H9 (cell line): Measurements from ENCODE around the gene CAMTA1. TPM values are rescaled to one million over a fixed set of nuclear protein-coding genes. Genes with fewer than 3 reads are reported as not detected.

Experiments used
- DNase-seq: peaks from one replicate; pipeline ENCODE4 v3.0.0-alpha.2; 2017
- H2AFZ ChIP-seq: one replicate; pipeline ENCODE4 v1.6.1; 2013; ENCODE audit warnings: mild to moderate bottlenecking, low read length, control low read depth, moderate library complexity
- H2AK5ac ChIP-seq: 2 replicates; pipeline ENCODE4 v1.6.1; 2013; ENCODE audit warnings: low read length, control low read depth, mixed read lengths; ENCODE audit not compliant: insufficient read length
- H2BK120ac ChIP-seq: one replicate; pipeline ENCODE4 v1.6.1; 2013; ENCODE audit warnings: low read depth, mild to moderate bottlenecking, low read length, control low read depth, inconsistent platforms; ENCODE audit not compliant: poor library complexity, severe bottlenecking
- H2BK12ac ChIP-seq: 2 replicates; pipeline ENCODE4 v1.6.1; 2013; ENCODE audit warnings: low read length, control low read depth, mixed read lengths, low read depth; ENCODE audit not compliant: insufficient read length
- H2BK15ac ChIP-seq: 2 replicates; pipeline ENCODE4 v1.6.1; 2013; ENCODE audit warnings: low read depth, low read length, control low read depth
- H2BK20ac ChIP-seq: one replicate; pipeline ENCODE4 v1.6.1; 2013; ENCODE audit warnings: low read depth, mild to moderate bottlenecking, low read length, control low read depth, inconsistent platforms; ENCODE audit not compliant: poor library complexity, severe bottlenecking
- H2BK5ac ChIP-seq: 2 replicates; pipeline ENCODE4 v1.6.1; 2013; ENCODE audit warnings: low read length, control low read depth, mixed read lengths; ENCODE audit not compliant: insufficient read length
- H3K14ac ChIP-seq: 2 replicates; pipeline ENCODE4 v1.6.1; 2013; ENCODE audit warnings: low read length, control low read depth; ENCODE audit not compliant: insufficient read depth
- H3K18ac ChIP-seq: 2 replicates; pipeline ENCODE4 v1.6.1; 2013; ENCODE audit warnings: low read depth, mild to moderate bottlenecking, mixed read lengths, low read length, control low read depth; ENCODE audit not compliant: insufficient read length
- H3K23ac ChIP-seq: 2 replicates; pipeline ENCODE4 v1.6.1; 2013; ENCODE audit warnings: low read length, control low read depth, mixed read lengths, low read depth; ENCODE audit not compliant: insufficient read length
- H3K23me2 ChIP-seq: 2 replicates; pipeline ENCODE4 v1.6.1; 2013; ENCODE audit warnings: low read depth, mild to moderate bottlenecking, mixed read lengths, low read length, control low read depth; ENCODE audit not compliant: insufficient read length, poor library complexity, severe bottlenecking
- H3K27ac ChIP-seq: 2 replicates; pipeline ENCODE4 v1.5.1; 2013; ENCODE audit warnings: low read length, control low read depth, mixed read lengths, low read depth; ENCODE audit not compliant: insufficient read length
- H3K27me3 ChIP-seq: 2 replicates; pipeline ENCODE4 v1.6.1; 2013; ENCODE audit warnings: low read length, control low read depth, inconsistent platforms; ENCODE audit not compliant: insufficient read depth
- H3K4ac ChIP-seq: 2 replicates; pipeline ENCODE4 v1.6.1; 2013; ENCODE audit warnings: low read depth, mild to moderate bottlenecking, control low read depth, inconsistent platforms, low read length, moderate library complexity
- H3K4me1 ChIP-seq: 2 replicates; pipeline ENCODE4 v1.6.1; 2013; ENCODE audit warnings: low read length, control low read depth, inconsistent platforms; ENCODE audit not compliant: insufficient read depth
- H3K4me2 ChIP-seq: 2 replicates; pipeline ENCODE4 v1.6.1; 2013; ENCODE audit warnings: low read length, control low read depth, mixed read lengths; ENCODE audit not compliant: insufficient read length, insufficient read depth
- H3K56ac ChIP-seq: 2 replicates; pipeline ENCODE4 v1.6.1; 2013; ENCODE audit warnings: low read depth, mild to moderate bottlenecking, mixed read lengths, low read length, control low read depth; ENCODE audit not compliant: insufficient read length
- H3K79me1 ChIP-seq: 2 replicates; pipeline ENCODE4 v1.6.1; 2013; ENCODE audit warnings: low read depth, mild to moderate bottlenecking, moderate library complexity, low read length, control low read depth, inconsistent platforms; ENCODE audit not compliant: insufficient read depth, poor library complexity, severe bottlenecking
- H3K79me2 ChIP-seq: 2 replicates; pipeline ENCODE4 v1.6.1; 2013; ENCODE audit warnings: low read length, control low read depth, inconsistent platforms; ENCODE audit not compliant: insufficient read depth
- H3K9ac ChIP-seq: 2 replicates; pipeline ENCODE4 v1.6.1; 2013; ENCODE audit warnings: low read length, control low read depth, mixed read lengths; ENCODE audit not compliant: insufficient read length; ENCODE audit errors: extremely low read depth
- H3K9me3 ChIP-seq: one replicate; pipeline ENCODE4 v1.6.1; 2013; ENCODE audit warnings: low read depth, low read length, inconsistent platforms; ENCODE audit not compliant: control insufficient read depth
- H3T11ph ChIP-seq: one replicate; pipeline ENCODE4 v1.6.1; 2013; ENCODE audit warnings: mild to moderate bottlenecking, low read length, control low read depth, inconsistent platforms
- H4K20me1 ChIP-seq: one replicate; pipeline ENCODE4 v1.6.1; 2013; ENCODE audit not compliant: control insufficient read depth, insufficient read length, insufficient read depth
- H4K5ac ChIP-seq: 2 replicates; pipeline ENCODE4 v1.6.1; 2013; ENCODE audit warnings: low read depth, mild to moderate bottlenecking, mixed read lengths, low read length, control low read depth; ENCODE audit not compliant: insufficient read length
- H4K8ac ChIP-seq: replicated peaks from 2 replicates; pipeline ENCODE4 v1.6.1; 2013; ENCODE audit warnings: low read length, control low read depth, mixed read lengths, low read depth; ENCODE audit not compliant: insufficient read length
- H4K91ac ChIP-seq: 2 replicates; pipeline ENCODE4 v1.6.1; 2013; ENCODE audit warnings: low read depth, mild to moderate bottlenecking, moderate library complexity, mixed read lengths, low read length, control low read depth; ENCODE audit not compliant: insufficient read length
- H3K27ac Mint-ChIP-seq, 3 experiments: 2 replicates in 2 of 3; 3 replicates in 1 of 3; pipeline ENCODE4 v1.8.0; 2020 to 2021; ENCODE audit warnings: mixed read lengths in 3 of 3, mild to moderate bottlenecking in 1 of 3, moderate library complexity in 1 of 3
- H3K27me3 Mint-ChIP-seq: 2 replicates; pipeline ENCODE4 v1.8.0; 2021; ENCODE audit warnings: low read depth, mild to moderate bottlenecking, moderate library complexity, mixed read lengths
- H3K36me3 Mint-ChIP-seq, 3 experiments: 2 replicates in 2 of 3; 3 replicates in 1 of 3; pipeline ENCODE4 v1.8.0; 2020 to 2021; ENCODE audit warnings: low read depth in 3 of 3, mixed read lengths in 3 of 3; ENCODE audit not compliant: insufficient read depth in 1 of 3
- H3K4me1 Mint-ChIP-seq, 2 experiments: 2 replicates each; pipeline ENCODE4 v1.8.0; 2020; ENCODE audit warnings: mixed read lengths in 2 of 2
- H3K4me3 Mint-ChIP-seq, 2 experiments: 2 replicates in 1 of 2; 3 replicates in 1 of 2; pipeline ENCODE4 v1.8.0; 2020 to 2021; ENCODE audit warnings: mild to moderate bottlenecking in 2 of 2, mixed read lengths in 2 of 2, moderate library complexity in 1 of 2
- H3K9me3 Mint-ChIP-seq, 2 experiments: 2 replicates in 1 of 2; 3 replicates in 1 of 2; pipeline ENCODE4 v1.8.0; 2020; ENCODE audit warnings: mild to moderate bottlenecking in 2 of 2, mixed read lengths in 2 of 2, moderate library complexity in 1 of 2
- WGBS: extraction: QIAGEN DNeasy Blood & Tissue Kit; methylation state at CpG from one replicate; pipeline ENCODE4 v1.1.7; 2013; ENCODE audit warnings: missing lambda C conversion rate, low lambda C conversion rate, mixed read lengths; ENCODE audit not compliant: insufficient read length; ENCODE audit errors: extremely low coverage; 5-methylcytosine and 5-hydroxymethylcytosine counted together
- total RNA-seq: library from RNA; stranded (reverse); gene quantifications from 2 replicates; pipeline ENCODE4 v1.2.1, GENCODE V29; 2021
- TF ChIP-seq, protein P1 (sequence below): fragments of 200-600 bp; sonication (generic); conservative IDR thresholded peaks from 3 replicates; pipeline ENCODE4 v1.8.0; 2021; ENCODE audit warnings: antibody characterized with exemption, mild to moderate bottlenecking

CAMTA1 gene
- total RNA-seq, 1 experiment from 2014 or later: 115 TPM

DNA sequence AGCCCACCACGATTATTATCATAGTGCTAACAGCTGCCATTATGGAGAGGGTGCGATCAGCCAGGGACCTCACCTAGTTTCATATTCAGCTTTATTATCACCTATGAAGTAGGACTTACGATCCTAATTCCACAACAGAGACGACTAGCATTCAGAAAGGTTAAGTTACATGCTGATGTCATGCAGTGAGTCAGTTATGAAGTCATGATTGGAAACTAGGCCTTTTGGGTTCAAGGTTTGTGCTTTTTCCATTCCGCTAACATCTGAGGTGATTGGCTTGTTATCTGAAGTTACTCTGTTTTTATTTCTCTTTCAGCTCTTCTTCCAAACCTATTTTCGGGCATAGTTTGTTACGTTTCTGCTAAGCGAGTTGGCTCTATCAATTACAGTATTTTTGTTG is 251.1 kb downstream of the CAMTA1 start:
- no peak overlapping the region for H3K27ac ChIP-seq
- no peak overlapping the region for H2BK5ac ChIP-seq
- no peak overlapping the region for H2AFZ ChIP-seq
- H3K4me1 ChIP-seq: no peaks in the 10 kb centered on the region
- Mint-ChIP-seq H3K27me3 (no peaks in the 10 kb centered on the region), H3K27ac (no peak overlapping the region), H3K4me1 (no peaks in the 10 kb centered on the region), H3K36me3 (peaks cover 0 to 15% (median 4%) of the 10 kb centered on the region in 3 experiments; a peak in 4 of 7 replicates), H3K4me3 (no peak overlapping the region), H3K9me3 (peaks cover 13 to 19% of the 10 kb centered on the region in 2 experiments)
- H3K4ac ChIP-seq: no peak overlapping the region
- no peak overlapping the region for H2BK15ac ChIP-seq
- H2BK12ac ChIP-seq: no peak overlapping the region
- no peaks in the 10 kb centered on the region for H3K9me3 ChIP-seq
- no peaks in the 10 kb centered on the region for H3K23me2 ChIP-seq
- H4K91ac ChIP-seq: no peak overlapping the region
- no peak overlapping the region for H4K8ac ChIP-seq
- H3K23ac ChIP-seq: no peak overlapping the region
- H4K5ac ChIP-seq: no peak overlapping the region
- no peak overlapping the region for H3K9ac ChIP-seq
- H3K14ac ChIP-seq: no peak overlapping the region
- no peak overlapping the region for H3K4me2 ChIP-seq
- no peak overlapping the region for H2BK120ac ChIP-seq
- H4K20me1 ChIP-seq: no peaks in the 10 kb centered on the region
- no peak overlapping the region for H3K18ac ChIP-seq
- no CpG with 5 or more reads among the region's 8 CpGs for WGBS
- no peak overlapping the region for H2BK20ac ChIP-seq
- TF ChIP-seq, protein P1, sequence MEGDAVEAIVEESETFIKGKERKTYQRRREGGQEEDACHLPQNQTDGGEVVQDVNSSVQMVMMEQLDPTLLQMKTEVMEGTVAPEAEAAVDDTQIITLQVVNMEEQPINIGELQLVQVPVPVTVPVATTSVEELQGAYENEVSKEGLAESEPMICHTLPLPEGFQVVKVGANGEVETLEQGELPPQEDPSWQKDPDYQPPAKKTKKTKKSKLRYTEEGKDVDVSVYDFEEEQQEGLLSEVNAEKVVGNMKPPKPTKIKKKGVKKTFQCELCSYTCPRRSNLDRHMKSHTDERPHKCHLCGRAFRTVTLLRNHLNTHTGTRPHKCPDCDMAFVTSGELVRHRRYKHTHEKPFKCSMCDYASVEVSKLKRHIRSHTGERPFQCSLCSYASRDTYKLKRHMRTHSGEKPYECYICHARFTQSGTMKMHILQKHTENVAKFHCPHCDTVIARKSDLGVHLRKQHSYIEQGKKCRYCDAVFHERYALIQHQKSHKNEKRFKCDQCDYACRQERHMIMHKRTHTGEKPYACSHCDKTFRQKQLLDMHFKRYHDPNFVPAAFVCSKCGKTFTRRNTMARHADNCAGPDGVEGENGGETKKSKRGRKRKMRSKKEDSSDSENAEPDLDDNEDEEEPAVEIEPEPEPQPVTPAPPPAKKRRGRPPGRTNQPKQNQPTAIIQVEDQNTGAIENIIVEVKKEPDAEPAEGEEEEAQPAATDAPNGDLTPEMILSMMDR: no peak
- H3K79me2 ChIP-seq: no peaks in the 10 kb centered on the region
- no peak overlapping the region for H2AK5ac ChIP-seq
- peak; percentile 0 for DNase-seq
- H3K79me1 ChIP-seq: no peaks in the 10 kb centered on the region
- H3K27me3 ChIP-seq: no peaks in the 10 kb centered on the region
- no peak overlapping the region for H3T11ph ChIP-seq
- no peak overlapping the region for H3K56ac ChIP-seq
